HEK293 (cell line): Measurements from ENCODE around the gene IMPDH1.

ENCODE experiments used
- KLF1 ChIP-seq: fragments of 450-650 bp; formaldehyde crosslinking; IDR thresholded peaks from 2 replicates; pipeline ENCODE4 v1.5.1; 2016; ENCODE audit warnings: missing biosample characterization, missing genetic modification characterization
- ZNF24 ChIP-seq: fragments of 450-650 bp; formaldehyde crosslinking; IDR thresholded peaks from 2 replicates; pipeline ENCODE4 v1.5.1; 2016; ENCODE audit warnings: missing biosample characterization, missing genetic modification characterization
- ZNF558 ChIP-seq: fragments of 450-650 bp; formaldehyde crosslinking; IDR thresholded peaks from 2 replicates; pipeline ENCODE4 v1.5.1; 2016; ENCODE audit warnings: missing biosample characterization, missing genetic modification characterization
- ZNF600 ChIP-seq: fragments of 450-650 bp; formaldehyde crosslinking; IDR thresholded peaks from 2 replicates; pipeline ENCODE4 v1.5.1; 2016; ENCODE audit warnings: missing biosample characterization, missing genetic modification characterization
- TF ChIP-seq, protein P1 (sequence below): fragments of 450-650 bp; formaldehyde crosslinking; IDR thresholded peaks from 2 replicates; pipeline ENCODE4 v1.5.1; 2016; ENCODE audit warnings: missing biosample characterization, missing genetic modification characterization, low read depth
- TF ChIP-seq, protein P2 (sequence below): fragments of 450-650 bp; formaldehyde crosslinking; IDR thresholded peaks from 2 replicates; pipeline ENCODE4 v1.5.1; 2016; ENCODE audit warnings: missing biosample characterization, missing genetic modification characterization
- TF ChIP-seq, protein P3 (sequence below): fragments of 450-650 bp; formaldehyde crosslinking; IDR thresholded peaks from 2 replicates; pipeline ENCODE4 v1.5.1; 2017; ENCODE audit warnings: missing biosample characterization, missing genetic modification characterization
- TF ChIP-seq, protein P4 (sequence below): sonication (generic); formaldehyde crosslinking; IDR thresholded peaks from 2 replicates; pipeline ENCODE4 v1.8.1; 2022; ENCODE audit warnings: mild to moderate bottlenecking, moderate library complexity, missing genetic modification reagents
- TF ChIP-seq, protein P5 (sequence below): fragments of 450-650 bp; formaldehyde crosslinking; IDR thresholded peaks from 2 replicates; pipeline ENCODE4 v1.5.1; 2016; ENCODE audit warnings: missing biosample characterization, missing genetic modification characterization
- TF ChIP-seq, protein P6 (sequence below): fragments of 450-650 bp; formaldehyde crosslinking; IDR thresholded peaks from 2 replicates; pipeline ENCODE4 v1.5.1; 2017; ENCODE audit warnings: missing biosample characterization, missing genetic modification characterization
- TF ChIP-seq, protein P7 (sequence below): fragments of 450-650 bp; formaldehyde crosslinking; IDR thresholded peaks from 2 replicates; pipeline ENCODE4 v1.5.1; 2016; ENCODE audit warnings: missing biosample characterization, missing genetic modification characterization, low read depth
- TF ChIP-seq, protein P8 (sequence below): fragments of 450-650 bp; IDR thresholded peaks from 2 replicates; pipeline ENCODE4 v1.5.1; 2018; ENCODE audit warnings: missing biosample characterization, mild to moderate bottlenecking, missing genetic modification characterization

DNA sequence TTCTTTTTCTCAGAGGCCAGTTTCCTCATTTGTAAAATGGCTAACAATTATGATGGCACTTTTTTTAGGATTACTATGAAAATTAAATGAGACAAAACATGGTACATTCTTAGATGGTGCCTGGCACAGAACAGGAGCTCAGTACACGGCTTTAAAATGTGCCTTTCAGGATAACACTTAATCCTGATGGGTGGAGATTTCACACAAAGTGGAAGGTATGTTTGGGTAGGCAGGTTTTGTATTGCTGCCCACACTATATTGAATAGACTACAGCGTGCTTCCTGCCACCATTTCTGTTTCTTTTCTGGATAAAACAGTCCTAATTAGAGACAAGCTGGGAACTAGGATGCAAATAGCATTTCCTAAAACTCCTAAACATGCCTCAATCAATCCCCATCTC, 22.0 kb upstream of the IMPDH1 start:
- TF ChIP-seq KLF1 (tag by site-specific recombination) = no peak
- TF ChIP-seq ZNF600 (tag by site-specific recombination) = no peak
- TF ChIP-seq, protein P1, sequence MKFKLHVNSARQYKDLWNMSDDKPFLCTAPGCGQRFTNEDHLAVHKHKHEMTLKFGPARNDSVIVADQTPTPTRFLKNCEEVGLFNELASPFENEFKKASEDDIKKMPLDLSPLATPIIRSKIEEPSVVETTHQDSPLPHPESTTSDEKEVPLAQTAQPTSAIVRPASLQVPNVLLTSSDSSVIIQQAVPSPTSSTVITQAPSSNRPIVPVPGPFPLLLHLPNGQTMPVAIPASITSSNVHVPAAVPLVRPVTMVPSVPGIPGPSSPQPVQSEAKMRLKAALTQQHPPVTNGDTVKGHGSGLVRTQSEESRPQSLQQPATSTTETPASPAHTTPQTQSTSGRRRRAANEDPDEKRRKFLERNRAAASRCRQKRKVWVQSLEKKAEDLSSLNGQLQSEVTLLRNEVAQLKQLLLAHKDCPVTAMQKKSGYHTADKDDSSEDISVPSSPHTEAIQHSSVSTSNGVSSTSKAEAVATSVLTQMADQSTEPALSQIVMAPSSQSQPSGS = no peak
- TF ChIP-seq, protein P2, sequence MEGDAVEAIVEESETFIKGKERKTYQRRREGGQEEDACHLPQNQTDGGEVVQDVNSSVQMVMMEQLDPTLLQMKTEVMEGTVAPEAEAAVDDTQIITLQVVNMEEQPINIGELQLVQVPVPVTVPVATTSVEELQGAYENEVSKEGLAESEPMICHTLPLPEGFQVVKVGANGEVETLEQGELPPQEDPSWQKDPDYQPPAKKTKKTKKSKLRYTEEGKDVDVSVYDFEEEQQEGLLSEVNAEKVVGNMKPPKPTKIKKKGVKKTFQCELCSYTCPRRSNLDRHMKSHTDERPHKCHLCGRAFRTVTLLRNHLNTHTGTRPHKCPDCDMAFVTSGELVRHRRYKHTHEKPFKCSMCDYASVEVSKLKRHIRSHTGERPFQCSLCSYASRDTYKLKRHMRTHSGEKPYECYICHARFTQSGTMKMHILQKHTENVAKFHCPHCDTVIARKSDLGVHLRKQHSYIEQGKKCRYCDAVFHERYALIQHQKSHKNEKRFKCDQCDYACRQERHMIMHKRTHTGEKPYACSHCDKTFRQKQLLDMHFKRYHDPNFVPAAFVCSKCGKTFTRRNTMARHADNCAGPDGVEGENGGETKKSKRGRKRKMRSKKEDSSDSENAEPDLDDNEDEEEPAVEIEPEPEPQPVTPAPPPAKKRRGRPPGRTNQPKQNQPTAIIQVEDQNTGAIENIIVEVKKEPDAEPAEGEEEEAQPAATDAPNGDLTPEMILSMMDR (tag by site-specific recombination) = no peak
- TF ChIP-seq, protein P3, sequence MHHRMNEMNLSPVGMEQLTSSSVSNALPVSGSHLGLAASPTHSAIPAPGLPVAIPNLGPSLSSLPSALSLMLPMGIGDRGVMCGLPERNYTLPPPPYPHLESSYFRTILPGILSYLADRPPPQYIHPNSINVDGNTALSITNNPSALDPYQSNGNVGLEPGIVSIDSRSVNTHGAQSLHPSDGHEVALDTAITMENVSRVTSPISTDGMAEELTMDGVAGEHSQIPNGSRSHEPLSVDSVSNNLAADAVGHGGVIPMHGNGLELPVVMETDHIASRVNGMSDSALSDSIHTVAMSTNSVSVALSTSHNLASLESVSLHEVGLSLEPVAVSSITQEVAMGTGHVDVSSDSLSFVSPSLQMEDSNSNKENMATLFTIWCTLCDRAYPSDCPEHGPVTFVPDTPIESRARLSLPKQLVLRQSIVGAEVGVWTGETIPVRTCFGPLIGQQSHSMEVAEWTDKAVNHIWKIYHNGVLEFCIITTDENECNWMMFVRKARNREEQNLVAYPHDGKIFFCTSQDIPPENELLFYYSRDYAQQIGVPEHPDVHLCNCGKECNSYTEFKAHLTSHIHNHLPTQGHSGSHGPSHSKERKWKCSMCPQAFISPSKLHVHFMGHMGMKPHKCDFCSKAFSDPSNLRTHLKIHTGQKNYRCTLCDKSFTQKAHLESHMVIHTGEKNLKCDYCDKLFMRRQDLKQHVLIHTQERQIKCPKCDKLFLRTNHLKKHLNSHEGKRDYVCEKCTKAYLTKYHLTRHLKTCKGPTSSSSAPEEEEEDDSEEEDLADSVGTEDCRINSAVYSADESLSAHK (tag by site-specific recombination) = no peak
- TF ChIP-seq, protein P4, sequence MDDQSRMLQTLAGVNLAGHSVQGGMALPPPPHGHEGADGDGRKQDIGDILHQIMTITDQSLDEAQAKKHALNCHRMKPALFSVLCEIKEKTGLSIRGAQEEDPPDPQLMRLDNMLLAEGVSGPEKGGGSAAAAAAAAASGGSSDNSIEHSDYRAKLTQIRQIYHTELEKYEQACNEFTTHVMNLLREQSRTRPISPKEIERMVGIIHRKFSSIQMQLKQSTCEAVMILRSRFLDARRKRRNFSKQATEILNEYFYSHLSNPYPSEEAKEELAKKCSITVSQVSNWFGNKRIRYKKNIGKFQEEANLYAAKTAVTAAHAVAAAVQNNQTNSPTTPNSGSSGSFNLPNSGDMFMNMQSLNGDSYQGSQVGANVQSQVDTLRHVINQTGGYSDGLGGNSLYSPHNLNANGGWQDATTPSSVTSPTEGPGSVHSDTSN (CRISPR knock-in tag) = no peak
- TF ChIP-seq, protein P5, sequence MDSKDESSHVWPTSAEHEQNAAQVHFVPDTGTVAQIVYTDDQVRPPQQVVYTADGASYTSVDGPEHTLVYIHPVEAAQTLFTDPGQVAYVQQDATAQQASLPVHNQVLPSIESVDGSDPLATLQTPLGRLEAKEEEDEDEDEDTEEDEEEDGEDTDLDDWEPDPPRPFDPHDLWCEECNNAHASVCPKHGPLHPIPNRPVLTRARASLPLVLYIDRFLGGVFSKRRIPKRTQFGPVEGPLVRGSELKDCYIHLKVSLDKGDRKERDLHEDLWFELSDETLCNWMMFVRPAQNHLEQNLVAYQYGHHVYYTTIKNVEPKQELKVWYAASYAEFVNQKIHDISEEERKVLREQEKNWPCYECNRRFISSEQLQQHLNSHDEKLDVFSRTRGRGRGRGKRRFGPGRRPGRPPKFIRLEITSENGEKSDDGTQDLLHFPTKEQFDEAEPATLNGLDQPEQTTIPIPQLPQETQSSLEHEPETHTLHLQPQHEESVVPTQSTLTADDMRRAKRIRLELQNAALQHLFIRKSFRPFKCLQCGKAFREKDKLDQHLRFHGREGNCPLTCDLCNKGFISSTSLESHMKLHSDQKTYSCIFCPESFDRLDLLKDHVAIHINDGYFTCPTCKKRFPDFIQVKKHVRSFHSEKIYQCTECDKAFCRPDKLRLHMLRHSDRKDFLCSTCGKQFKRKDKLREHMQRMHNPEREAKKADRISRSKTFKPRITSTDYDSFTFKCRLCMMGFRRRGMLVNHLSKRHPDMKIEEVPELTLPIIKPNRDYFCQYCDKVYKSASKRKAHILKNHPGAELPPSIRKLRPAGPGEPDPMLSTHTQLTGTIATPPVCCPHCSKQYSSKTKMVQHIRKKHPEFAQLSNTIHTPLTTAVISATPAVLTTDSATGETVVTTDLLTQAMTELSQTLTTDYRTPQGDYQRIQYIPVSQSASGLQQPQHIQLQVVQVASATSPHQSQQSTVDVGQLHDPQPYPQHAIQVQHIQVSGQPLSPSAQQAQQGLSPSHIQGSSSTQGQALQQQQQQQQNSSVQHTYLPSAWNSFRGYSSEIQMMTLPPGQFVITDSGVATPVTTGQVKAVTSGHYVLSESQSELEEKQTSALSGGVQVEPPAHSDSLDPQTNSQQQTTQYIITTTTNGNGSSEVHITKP (tag by site-specific recombination) = no peak
- TF ChIP-seq ZNF558 (tag by site-specific recombination) = no peak
- TF ChIP-seq, protein P6, sequence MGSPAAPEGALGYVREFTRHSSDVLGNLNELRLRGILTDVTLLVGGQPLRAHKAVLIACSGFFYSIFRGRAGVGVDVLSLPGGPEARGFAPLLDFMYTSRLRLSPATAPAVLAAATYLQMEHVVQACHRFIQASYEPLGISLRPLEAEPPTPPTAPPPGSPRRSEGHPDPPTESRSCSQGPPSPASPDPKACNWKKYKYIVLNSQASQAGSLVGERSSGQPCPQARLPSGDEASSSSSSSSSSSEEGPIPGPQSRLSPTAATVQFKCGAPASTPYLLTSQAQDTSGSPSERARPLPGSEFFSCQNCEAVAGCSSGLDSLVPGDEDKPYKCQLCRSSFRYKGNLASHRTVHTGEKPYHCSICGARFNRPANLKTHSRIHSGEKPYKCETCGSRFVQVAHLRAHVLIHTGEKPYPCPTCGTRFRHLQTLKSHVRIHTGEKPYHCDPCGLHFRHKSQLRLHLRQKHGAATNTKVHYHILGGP (tag by site-specific recombination) = no peak
- TF ChIP-seq, protein P7, sequence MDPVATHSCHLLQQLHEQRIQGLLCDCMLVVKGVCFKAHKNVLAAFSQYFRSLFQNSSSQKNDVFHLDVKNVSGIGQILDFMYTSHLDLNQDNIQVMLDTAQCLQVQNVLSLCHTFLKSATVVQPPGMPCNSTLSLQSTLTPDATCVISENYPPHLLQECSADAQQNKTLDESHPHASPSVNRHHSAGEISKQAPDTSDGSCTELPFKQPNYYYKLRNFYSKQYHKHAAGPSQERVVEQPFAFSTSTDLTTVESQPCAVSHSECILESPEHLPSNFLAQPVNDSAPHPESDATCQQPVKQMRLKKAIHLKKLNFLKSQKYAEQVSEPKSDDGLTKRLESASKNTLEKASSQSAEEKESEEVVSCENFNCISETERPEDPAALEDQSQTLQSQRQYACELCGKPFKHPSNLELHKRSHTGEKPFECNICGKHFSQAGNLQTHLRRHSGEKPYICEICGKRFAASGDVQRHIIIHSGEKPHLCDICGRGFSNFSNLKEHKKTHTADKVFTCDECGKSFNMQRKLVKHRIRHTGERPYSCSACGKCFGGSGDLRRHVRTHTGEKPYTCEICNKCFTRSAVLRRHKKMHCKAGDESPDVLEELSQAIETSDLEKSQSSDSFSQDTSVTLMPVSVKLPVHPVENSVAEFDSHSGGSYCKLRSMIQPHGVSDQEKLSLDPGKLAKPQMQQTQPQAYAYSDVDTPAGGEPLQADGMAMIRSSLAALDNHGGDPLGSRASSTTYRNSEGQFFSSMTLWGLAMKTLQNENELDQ (tag by site-specific recombination) = no peak
- TF ChIP-seq, protein P8, sequence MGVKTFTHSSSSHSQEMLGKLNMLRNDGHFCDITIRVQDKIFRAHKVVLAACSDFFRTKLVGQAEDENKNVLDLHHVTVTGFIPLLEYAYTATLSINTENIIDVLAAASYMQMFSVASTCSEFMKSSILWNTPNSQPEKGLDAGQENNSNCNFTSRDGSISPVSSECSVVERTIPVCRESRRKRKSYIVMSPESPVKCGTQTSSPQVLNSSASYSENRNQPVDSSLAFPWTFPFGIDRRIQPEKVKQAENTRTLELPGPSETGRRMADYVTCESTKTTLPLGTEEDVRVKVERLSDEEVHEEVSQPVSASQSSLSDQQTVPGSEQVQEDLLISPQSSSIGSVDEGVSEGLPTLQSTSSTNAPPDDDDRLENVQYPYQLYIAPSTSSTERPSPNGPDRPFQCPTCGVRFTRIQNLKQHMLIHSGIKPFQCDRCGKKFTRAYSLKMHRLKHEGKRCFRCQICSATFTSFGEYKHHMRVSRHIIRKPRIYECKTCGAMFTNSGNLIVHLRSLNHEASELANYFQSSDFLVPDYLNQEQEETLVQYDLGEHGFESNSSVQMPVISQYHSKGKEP (tag by site-specific recombination) = no peak
- TF ChIP-seq ZNF24 (tag by site-specific recombination) = no peak
